ENCODE measurements around the gene MAP3K5.

DNA sequence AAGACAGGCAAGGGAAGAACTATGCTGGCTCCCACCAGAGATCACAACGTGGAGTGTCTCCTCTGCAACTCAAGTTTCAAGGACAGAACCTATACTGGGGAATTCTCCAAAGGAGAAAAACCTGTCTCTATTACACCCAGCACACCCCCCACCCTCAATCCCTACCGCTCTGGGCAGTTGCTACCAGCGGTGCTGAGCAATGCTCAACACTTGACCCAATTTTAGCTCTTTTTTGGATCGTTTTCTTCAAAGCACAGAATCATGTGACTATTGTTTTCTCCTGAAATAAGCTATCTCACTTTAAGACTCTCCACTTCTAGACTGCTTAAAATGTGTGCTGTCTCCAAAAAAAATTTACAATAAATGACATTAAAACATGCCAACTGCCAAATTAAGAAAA is 265.3 kb downstream of the MAP3K5 start:
- TF ChIP-seq ISL1 (CRISPR knock-in tag; IDR thresholded peaks at IDR 0.05) = no peak
- TF ChIP-seq ZNF70 (CRISPR knock-in tag; IDR thresholded peaks at IDR 0.05) = no peak
- TF ChIP-seq ZFP30 (CRISPR knock-in tag; IDR thresholded peaks at IDR 0.05) = no peak
- no peak for TF ChIP-seq CSDC2 (CRISPR knock-in tag; IDR thresholded peaks at IDR 0.05)
- no peak for TF ChIP-seq RARB (CRISPR knock-in tag; IDR thresholded peaks at IDR 0.05)
- TF ChIP-seq PPARA (CRISPR knock-in tag; IDR thresholded peaks at IDR 0.05; ENCODE audit: borderline replicate concordance) = no peak
- no peak for TF ChIP-seq SNAI2 (CRISPR knock-in tag; IDR thresholded peaks at IDR 0.05)
- TF ChIP-seq PATZ1 (CRISPR knock-in tag; IDR thresholded peaks at IDR 0.05; ENCODE audit: borderline replicate concordance) = no peak
- TF ChIP-seq, protein P1, sequence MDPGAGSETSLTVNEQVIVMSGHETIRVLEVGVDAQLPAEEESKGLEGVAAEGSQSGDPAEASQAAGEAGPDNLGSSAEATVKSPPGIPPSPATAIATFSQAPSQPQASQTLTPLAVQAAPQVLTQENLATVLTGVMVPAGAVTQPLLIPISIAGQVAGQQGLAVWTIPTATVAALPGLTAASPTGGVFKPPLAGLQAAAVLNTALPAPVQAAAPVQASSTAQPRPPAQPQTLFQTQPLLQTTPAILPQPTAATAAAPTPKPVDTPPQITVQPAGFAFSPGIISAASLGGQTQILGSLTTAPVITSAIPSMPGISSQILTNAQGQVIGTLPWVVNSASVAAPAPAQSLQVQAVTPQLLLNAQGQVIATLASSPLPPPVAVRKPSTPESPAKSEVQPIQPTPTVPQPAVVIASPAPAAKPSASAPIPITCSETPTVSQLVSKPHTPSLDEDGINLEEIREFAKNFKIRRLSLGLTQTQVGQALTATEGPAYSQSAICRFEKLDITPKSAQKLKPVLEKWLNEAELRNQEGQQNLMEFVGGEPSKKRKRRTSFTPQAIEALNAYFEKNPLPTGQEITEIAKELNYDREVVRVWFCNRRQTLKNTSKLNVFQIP (CRISPR knock-in tag; IDR thresholded peaks at IDR 0.05; ENCODE audit: borderline replicate concordance, low read depth) = no peak
- TF ChIP-seq BACH2 (CRISPR knock-in tag; IDR thresholded peaks at IDR 0.05; ENCODE audit: borderline replicate concordance) = no peak
- TF ChIP-seq ZC3H10 (CRISPR knock-in tag; IDR thresholded peaks at IDR 0.05) = no peak
- TF ChIP-seq, protein P2, sequence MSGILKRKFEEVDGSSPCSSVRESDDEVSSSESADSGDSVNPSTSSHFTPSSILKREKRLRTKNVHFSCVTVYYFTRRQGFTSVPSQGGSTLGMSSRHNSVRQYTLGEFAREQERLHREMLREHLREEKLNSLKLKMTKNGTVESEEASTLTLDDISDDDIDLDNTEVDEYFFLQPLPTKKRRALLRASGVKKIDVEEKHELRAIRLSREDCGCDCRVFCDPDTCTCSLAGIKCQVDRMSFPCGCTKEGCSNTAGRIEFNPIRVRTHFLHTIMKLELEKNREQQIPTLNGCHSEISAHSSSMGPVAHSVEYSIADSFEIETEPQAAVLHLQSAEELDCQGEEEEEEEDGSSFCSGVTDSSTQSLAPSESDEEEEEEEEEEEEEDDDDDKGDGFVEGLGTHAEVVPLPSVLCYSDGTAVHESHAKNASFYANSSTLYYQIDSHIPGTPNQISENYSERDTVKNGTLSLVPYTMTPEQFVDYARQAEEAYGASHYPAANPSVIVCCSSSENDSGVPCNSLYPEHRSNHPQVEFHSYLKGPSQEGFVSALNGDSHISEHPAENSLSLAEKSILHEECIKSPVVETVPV (CRISPR knock-in tag; IDR thresholded peaks at IDR 0.05) = no peak
- no peak for TF ChIP-seq TOX (CRISPR knock-in tag; IDR thresholded peaks at IDR 0.05; ENCODE audit: borderline replicate concordance)
